C4-2B (cell line): ENCODE measurements around the gene KIF1B.

Experiments
- ZFX ChIP-seq: fragments of 450-650 bp; IDR thresholded peaks from 2 replicates; pipeline ENCODE4 v1.6.1; 2017
- TF ChIP-seq, protein P1 (sequence below): fragments of 450-650 bp; conservative IDR thresholded peaks from 2 replicates; pipeline ENCODE4 v1.5.1; 2017; ENCODE audit warnings: mild to moderate bottlenecking

DNA sequence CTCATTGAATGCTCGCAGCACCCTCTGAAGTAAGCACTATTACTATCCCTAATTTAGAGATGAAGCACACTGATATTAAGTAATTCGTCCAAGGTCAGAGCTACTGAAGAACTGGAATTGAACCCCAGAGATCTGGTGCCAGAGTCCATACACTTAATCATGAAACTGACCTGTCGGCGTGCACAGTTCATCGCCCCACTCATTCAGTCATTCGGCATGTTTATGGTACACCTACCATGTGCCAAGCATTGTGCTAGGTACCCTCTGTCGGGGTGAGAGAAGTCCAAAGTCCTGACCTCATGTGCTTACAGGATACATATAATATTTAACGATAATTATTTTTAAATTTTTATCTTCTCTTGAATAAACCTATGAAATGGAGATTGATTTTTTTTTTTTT lies 214.3 kb downstream of the KIF1B start:
- TF ChIP-seq ZFX = no peak
- TF ChIP-seq, protein P1, sequence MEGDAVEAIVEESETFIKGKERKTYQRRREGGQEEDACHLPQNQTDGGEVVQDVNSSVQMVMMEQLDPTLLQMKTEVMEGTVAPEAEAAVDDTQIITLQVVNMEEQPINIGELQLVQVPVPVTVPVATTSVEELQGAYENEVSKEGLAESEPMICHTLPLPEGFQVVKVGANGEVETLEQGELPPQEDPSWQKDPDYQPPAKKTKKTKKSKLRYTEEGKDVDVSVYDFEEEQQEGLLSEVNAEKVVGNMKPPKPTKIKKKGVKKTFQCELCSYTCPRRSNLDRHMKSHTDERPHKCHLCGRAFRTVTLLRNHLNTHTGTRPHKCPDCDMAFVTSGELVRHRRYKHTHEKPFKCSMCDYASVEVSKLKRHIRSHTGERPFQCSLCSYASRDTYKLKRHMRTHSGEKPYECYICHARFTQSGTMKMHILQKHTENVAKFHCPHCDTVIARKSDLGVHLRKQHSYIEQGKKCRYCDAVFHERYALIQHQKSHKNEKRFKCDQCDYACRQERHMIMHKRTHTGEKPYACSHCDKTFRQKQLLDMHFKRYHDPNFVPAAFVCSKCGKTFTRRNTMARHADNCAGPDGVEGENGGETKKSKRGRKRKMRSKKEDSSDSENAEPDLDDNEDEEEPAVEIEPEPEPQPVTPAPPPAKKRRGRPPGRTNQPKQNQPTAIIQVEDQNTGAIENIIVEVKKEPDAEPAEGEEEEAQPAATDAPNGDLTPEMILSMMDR = no peak
